KBM-7 (cell line): ENCODE data around the gene AMOTL1.
"Not testable (repeated sequence)": the region's sequence is repeated elsewhere in the genome, so short reads cannot be mapped to it uniquely, and the experiment has no call there.

Source experiments
- DNase-seq: peaks from one replicate; pipeline ENCODE4 v3.0.0-alpha.2; 2015
- in situ Hi-C: fragments of 300-500 bp; cut with MboI; formaldehyde crosslinking; loops from 2 replicates; pipeline ENCODE4 v1.14.3; 2020; ENCODE audit warnings: low sequenced_read_pairs, low pct_unique_long_range_greater_than_20kb, mixed read lengths

Gene AMOTL1

DNA sequence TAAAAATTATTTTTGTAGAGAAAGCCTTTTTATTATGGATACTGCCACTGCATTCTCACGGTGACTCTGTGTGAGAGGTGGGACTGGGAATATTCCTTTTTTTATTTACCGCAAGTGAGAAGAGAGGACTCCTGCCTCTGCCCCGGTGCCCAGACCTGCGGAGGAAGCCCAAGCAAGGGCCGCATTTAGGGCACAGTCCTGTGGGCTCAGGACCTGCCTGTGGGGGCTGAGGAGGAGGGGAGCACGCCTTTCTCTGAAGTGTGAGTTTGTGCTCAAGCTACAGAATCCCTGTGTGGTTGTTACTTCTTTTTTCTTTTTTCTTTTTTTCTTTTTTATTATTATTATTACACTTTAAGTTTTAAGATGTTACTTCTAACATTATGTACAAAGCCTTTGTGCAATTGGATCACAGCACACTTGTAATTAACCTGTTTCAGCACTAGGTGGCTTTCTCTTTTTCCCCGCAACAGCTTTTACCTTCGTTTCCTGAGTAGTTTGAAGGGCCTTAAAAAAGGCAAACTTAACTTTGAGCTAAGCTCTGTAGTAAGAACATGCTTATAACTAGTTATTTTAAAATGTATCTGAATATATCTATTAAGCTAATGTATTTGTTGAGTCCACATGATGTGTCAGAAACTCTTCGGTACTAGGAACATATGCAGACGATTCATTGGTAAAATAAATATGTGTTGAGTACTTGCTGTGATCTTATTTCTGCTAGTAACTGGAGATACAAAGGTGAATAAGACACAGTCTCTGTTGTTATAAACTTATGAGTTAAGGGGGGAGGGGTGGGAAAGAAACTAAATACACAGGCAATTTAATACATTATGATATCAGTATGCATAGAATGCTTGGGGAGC lies 18.3 kb downstream of the AMOTL1 start:
- in situ Hi-C loops = no loop called here
- DNase-seq = peak; percentile 60

DNA sequence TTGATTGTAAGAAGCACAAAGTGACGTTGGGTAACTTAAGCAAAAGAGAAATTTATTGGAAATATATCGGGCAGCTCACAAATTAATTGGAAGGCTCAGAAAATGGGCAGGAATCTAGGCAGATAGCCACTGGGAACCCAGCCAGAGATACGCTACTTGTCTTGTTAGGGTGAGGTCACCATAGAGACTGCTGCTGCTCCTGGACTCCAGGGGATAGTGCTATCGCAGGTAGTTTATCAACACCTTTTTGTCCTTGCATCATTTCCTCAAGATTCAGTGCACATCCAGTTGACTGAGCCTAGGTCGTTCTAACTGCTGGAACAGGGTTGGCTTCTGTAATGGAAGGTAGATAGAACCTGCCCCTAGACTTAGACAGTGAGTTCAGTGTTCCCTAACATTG lies 19.6 kb downstream of the AMOTL1 start:
- in situ Hi-C loops = no loop called here

DNA sequence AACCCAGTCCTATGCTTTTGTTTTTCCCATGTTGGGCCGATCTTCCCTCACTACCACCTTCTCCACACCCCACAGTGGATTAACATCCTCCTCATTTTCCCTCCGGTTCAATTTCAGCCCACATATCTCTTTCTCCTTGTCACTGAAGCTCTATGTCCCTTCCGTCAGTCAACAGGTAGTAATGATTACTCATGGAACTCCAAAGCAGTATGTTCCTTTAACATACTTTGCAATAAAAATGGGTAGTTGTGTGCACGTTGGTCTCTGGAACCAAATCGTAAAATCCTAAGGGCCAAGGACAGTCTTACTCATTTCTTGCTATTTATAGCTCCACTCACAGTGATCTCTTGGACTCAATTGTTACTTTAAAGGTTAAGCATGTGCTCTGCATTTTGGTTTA lies 20.2 kb downstream of the AMOTL1 start:
- in situ Hi-C loops = no loop called here
- no peak for DNase-seq

More for the DNA sequence above, 19.6 kb downstream of the AMOTL1 start:
- no peak for DNase-seq

DNA sequence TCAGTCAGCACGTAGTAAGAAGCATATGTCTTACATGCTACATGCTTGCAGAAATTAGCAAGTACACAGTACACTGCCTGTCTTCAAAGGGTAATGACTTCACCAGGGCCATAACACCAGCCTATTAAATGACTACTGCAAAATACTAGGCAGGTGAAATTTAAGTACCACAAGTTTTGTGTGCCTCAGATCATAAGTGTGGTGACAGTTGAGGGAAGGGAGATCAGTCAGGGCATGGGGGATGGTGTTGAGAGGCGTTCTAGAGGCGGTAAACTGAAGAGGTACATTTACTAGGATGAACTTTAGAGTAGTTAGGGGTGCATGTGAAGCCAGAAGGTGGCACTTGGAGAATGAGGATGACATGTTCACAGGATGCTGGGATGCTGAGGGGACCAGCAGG lies 22.0 kb downstream of the AMOTL1 start:
- no peak for DNase-seq
- in situ Hi-C loops = no loop called here

DNA sequence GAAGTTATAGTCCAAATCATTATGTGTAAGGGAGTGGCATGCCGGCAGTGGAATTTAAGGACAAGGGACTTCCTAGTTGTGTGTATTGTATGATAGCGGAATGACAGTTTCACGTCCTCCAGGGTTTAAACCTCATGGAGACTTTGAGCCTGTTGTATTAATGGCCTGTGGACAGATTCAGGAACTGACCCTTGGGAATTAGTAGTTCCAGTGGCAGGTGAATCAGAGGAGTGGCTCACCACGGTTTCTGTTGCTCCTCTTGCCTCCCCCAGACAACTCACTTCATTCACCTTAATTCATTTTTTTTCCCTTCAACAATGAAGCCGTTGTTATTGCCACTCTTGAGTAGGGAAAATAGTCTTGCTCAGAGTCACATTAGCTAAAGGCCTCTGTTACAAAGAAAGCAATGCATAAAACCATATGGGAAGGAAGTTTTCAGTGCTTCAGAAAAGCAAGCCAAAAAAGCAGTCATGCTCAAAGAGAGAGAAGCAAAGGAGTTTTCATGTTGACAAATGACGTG lies 22.6 kb downstream of the AMOTL1 start:
- no peak for DNase-seq
- in situ Hi-C loops = no loop called here

DNA sequence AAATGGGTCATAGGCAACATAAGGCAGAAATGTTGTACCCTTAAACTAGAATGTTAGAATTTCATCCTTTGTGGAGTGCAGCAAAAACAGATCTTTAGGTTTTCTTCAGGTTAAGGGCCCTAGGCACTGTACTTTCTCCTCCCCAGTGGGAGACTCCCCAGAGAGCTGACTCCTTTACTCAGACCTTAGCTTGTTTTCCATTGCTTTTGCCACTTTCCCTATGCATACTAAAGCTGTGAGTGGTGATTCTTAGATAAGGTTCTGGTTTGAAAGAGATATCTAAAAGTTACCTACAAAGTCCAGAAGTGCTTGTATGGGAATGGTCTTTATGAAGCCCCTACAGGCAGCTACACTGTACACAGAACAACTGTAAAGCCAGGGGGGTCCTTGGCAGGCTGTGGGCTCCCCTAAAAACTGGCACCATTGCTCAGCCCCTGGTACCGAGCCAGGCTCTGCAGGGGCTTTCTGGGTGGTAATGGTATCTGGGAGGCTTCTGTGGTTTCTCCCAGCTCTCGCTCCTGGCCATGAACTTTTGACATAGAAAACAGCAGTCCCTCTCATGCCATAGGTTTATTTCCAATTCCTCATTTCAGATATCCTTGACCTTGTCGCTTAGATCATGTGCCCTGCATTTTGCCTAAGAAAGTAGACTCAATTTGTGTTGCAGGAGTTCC lies 23.2 kb downstream of the AMOTL1 start:
- DNase-seq = no peak
- in situ Hi-C loops = no loop called here

DNA sequence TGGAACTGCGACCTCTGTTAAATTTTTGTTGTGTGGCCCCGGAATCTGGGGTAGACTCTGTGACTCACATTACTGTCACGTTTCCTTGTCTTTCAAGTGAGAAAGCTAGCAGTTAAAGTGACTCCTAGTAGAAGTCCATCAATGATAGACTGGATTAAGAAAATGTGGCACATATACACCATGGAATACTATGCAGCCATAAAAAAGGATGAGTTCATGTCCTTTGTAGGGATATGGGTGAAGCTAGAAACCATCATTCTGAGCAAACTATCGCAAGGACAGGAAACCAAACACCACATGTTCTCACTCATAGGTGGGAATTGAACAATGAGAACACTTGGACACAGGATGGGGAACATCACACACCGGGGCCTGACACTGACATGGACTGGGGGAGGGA lies 23.8 kb downstream of the AMOTL1 start:
- in situ Hi-C loops, DNase-seq: not testable (repeated sequence)

DNA sequence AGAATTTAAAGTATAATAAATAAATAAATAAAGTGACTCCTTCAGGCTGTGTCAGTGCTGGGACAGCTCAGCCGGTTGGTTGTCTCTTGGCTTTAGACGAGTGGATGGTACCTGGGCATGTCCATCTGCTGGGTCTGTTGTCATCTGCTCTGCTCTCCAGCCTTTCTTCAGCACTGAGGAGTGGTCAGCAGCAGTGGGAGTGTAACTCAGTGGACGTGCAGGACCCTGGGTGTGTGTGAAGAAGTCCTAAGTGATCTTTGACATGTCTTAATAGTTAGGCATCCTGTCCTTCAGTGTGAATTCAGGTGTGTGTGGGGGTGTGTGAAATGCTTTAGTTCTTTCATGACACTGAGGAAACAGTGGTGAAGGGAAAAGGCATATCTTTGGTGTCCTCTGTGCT lies 24.3 kb downstream of the AMOTL1 start:
- DNase-seq = no peak
- in situ Hi-C loops = no loop called here

DNA sequence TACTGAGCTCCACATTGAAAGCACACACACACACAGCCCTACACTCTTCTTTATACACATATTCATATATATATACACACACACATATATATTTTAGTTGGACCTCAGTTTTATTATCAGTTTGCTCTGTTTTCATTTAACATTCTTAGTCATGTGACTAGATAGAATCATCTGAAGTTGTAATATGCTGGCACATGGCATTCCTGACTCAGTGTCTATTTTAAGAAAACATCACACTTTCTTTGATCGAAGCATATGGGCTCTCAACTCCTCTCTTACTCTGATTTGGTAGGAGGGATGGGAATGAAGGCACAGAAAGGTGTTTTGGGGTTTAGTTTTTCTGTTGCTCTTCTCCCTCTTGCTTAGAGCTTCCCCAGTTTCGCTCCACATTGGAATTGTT lies 24.8 kb downstream of the AMOTL1 start:
- no peak for DNase-seq
- in situ Hi-C loops = no loop called here

DNA sequence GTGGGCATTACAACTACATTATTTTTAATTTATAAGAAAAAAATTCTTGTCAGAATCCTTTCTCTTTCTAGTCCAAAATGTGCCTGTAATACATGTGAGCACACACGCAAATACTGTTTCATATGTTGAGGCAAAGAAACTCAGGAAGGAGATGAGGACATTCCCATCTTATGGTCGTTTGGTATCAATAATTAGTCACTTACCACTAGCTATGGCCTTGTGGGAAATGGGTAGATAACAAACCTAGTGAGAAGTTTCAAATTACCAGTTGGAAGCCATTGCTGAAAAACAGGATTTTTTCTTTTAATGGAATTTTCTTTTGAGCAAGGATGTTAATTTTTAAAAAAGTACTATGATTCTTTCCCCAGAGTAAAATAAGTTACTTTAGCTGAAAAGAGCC lies 25.7 kb downstream of the AMOTL1 start:
- no peak for DNase-seq
- in situ Hi-C loops = no loop called here

DNA sequence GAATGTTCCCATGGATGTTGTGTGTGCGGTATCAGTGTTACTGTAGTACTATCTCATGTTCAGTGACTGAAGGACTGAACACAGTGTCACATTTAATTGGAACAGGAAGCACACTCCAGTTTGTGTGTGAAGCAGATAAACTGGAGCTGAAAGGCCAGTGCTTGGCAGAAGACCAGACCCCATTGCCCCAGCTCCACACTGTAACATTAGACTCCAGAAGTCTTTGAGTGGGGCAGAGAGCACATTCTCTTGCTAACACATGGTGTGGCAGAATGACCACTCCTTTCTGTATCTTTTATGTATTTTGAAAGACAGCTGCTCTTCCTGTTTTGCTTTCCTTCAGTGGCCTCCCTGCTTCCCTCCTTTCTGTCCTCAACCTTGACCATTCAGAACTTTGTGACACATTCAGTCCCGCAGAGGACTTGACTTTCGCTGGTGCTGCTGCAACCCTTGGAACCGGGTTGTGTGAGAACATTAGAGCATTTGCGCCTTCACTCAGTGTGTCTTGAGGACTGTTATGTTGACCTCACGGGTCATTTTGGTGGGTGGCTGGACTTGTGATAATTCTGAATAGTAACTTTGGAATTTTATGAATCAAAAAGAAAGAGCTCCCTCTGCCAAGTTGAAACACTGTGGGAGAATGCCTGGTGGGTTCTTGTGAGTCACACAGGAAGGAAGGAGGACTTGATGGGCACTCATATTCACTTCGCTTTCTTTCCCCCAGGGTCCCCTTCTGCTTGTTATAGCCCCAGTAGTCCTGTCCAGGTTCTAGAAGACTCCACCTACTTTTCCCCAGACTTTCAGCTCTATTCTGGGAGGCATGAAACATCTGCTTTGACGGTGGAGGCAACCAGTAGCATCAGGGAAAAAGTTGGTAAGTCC lies 26.4 kb downstream of the AMOTL1 start:
- peak; percentile 79 for DNase-seq
- in situ Hi-C loops = no loop called here

DNA sequence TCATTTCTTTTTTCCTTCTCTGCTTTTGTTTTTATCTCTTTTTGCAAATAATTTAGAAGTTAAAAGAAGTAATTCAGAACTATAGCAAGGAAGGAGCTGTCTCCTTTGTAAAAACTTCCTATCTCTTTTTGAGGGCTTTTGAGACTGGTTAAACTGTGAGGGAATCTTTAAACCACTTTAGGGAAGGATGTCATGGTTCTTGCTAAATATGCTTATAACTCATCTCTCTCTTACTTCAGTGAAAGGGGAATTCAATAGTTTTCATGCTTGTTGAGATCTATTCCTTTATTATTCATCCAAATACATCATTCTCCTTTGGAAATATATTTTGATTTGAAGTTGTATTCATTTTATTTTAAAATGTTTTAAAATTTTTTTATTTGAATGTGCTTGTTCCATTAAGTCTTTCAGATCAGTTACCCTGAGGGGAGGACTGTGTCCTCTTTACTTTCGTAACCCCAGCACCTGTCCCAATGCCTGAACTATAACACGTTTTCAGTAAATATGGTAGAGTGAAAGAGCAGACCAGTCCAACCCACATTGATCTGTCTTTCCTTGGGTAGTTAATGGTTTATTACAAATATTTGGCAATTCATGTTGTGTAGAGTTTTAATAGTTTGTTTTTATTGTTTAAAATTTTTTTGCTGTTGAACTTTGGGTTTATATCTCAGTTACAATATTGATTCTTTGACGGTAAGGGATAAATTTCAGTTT lies 27.5 kb downstream of the AMOTL1 start:
- no peak for DNase-seq
- in situ Hi-C loops = no loop called here

DNA sequence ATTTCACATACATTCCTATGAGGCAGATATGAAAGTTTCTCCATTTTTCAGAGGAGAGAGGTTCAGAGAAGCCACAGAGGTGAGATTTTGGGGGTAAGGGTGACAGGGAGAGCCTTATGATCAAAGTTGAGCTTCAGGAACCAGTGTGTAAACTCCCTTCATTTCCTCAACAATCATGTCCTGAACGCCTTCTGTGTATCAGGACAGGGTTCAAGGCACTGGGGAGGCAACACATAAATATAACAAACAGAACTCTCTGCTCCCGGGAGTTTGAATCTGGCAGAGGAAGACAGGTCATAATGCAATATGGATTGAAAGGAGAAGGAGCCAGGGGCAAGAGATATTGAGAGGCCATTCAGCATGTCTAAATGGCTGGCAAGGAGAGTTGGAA lies 28.0 kb downstream of the AMOTL1 start:
- in situ Hi-C loops = no loop called here
- no peak for DNase-seq

DNA sequence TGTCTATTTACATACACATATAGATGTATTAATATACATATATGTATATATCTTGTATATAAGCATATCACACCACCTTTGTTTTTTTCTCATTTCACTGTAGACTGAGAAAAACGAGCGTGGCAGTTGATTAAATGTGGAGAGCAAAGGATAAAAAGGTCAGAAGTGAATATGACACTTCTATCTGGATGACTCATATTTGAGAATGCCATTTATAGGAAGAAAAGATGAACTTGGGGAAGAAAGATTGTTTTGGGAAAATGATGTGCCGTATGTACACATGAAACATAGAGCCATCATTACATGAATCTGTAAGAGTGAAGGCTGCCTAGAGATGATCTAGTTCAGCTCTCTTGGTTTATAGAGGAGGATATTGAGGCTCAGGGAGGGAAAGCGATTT lies 28.7 kb downstream of the AMOTL1 start:
- no peak for DNase-seq
- in situ Hi-C loops = no loop called here

DNA sequence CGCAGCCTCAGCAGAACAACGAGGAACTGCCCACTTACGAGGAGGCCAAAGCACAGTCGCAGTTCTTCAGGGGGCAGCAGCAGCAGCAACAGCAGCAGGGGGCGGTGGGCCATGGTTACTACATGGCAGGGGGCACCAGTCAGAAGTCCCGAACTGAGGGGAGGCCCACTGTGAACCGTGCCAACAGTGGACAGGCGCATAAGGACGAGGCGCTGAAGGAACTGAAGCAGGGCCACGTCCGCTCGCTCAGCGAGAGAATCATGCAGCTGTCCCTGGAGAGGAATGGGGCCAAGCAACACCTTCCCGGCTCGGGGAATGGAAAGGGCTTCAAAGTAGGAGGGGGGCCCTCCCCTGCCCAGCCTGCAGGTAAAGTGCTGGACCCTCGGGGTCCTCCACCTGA lies 31.6 kb downstream of the AMOTL1 start:
- in situ Hi-C loops = no loop called here

DNA sequence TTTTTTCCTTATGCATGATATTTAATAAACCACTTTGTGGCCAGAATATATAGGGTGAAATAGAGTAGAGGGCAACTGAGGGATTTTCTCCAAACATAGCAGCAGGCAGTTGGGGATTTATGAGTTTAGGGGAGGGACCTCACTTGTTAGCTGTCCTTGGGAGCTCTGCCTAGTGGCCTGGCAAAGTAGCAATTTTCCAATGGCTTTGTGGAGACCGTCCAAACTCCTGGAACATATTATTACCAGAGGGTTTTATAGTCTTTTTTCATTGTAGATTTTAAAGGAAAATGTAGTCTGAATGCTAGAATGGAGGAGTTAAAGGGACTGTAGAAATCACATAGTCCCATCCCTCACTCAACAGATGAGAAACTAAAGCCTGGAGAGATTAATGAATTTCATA lies 32.3 kb downstream of the AMOTL1 start:
- in situ Hi-C loops = no loop called here
- DNase-seq = no peak

More for the DNA sequence above, 31.6 kb downstream of the AMOTL1 start:
- no peak for DNase-seq

DNA sequence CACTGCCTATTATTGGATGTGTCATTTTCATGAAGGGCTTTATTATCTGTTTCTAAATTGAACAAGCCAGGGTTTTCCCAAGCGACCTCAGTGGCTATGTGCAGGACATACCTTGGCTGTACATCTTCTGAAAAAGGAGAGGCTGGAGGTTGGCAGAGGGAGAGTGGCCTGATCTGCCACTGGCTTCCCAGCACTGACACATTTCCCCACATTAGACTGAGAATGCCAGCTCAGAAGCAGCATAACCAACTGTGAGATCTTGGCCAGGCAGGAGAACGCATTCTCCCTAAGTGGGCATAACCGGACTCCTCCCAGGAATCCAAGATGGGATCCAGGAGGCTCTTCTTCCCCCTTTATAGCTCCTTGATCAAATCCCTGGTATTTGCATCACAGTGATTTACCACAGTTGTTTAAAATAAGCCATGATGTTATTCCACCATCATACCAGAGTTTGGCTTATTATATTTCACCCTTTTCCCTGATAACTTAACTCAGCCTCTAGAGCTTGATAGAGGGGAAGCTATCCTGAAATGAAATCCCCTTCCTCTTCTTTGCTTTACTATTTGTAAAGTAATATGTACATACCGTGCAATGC lies 33.8 kb downstream of the AMOTL1 start:
- in situ Hi-C loops = no loop called here
- DNase-seq = no peak

DNA sequence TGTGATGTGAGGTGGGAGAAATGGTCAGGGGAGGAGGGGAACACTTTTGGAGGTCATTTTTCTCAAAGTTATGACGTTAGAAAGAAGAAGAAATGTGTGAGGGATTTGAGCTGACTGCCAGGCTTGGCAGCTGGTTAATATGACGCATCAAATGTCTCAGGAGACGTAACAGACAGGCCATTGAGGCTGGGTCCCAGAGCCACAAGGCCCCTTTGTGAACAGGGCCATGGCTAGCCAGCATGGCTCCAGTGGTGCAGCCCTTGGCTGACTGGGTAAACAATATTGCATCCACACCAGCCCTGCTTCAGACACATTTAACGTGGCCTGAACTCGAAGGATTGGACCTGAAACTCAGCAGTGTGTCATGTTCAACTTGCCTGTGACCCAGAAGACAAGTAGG lies 34.3 kb downstream of the AMOTL1 start:
- in situ Hi-C loops = no loop called here
- DNase-seq = no peak

DNA sequence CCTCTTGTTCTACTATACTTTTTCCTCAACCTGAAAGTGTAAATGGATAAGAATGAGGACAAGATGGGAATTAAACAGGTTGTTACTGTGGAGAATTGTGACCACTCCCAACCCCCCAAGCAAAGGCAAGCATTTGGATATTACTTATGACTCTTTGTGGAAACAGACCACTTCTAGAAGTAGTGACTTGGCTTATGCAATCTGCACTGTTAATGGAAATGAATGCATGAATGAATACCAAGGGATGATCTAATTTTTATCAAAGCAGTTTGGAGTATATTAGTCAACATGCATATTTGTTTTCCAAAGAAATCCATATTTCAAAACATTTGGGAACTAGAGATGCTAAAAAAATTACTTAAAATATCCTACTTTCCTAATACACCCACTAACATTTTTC lies 35.3 kb downstream of the AMOTL1 start:
- DNase-seq = no peak
- in situ Hi-C loops = no loop called here
